GM19193 (cell line): ENCODE measurements around the gene FAF1.

Experiments used
- POLR2A ChIP-seq: IDR thresholded peaks from 4 replicates; pipeline ENCODE4 v1.6.1; 2011; ENCODE audit not compliant: insufficient read depth, insufficient read length; ENCODE audit errors: extremely low read depth

The FAF1 gene

GRCh38 chr1:50417946-50418599 lies 542.0 kb downstream of the FAF1 start:
- no peak for TF ChIP-seq POLR2A

GRCh38 chr1:50417507-50417906 lies 542.6 kb downstream of the FAF1 start:
- no peak for TF ChIP-seq POLR2A

GRCh38 chr1:50416553-50417453 lies 543.3 kb downstream of the FAF1 start:
- TF ChIP-seq POLR2A = no peak

GRCh38 chr1:50416150-50416527 lies 543.9 kb downstream of the FAF1 start:
- no peak for TF ChIP-seq POLR2A

DNA sequence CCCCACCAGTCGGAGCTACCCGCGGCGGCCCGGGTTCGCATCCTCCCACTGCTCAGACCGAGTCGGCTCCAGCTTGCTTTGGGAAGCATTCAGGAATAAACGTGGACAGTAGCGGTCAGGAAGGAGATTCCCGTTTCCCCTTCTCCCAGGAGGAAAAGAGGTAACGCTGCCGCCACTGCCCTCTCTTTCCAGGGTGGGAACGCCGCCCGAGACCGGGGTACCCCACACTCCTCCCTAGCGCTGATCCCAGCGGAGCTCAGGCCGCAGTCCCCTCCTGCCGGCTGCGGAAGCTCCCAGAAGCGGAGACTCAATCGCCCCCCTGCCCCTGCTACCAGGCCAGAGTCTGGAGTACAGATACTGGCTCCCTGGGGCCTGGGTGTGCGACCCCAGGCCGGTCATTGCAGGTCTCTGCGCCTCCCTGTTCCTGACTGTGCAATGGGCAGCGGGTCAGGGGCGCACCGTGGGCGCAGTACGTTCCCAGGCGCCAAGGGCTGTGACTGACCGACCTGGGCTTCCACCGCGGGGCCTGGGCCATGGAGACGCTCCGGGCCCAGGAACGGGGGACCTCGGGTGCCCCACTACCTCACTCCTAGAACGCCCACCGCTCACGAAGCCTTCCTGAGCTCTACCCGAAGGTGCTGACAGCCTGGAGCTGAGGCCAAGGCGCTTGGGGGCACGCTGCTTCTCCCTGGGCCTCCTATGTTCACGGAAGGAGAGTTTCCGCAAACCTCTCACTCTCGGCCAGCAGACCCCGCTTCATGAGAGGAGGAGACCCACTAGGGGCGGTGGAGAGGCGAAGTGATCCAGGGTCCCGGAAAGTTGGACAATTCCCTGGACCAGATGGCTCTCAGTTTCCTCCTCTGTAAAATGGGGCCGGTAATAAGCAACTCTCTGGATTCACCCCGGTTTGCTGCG lies 544.6 kb downstream of the FAF1 start:
- TF ChIP-seq POLR2A = no peak

- no peak for TF ChIP-seq POLR2A
Observed at GRCh38 chr1:50414853-50415234, 545.2 kb downstream of the FAF1 start.

DNA sequence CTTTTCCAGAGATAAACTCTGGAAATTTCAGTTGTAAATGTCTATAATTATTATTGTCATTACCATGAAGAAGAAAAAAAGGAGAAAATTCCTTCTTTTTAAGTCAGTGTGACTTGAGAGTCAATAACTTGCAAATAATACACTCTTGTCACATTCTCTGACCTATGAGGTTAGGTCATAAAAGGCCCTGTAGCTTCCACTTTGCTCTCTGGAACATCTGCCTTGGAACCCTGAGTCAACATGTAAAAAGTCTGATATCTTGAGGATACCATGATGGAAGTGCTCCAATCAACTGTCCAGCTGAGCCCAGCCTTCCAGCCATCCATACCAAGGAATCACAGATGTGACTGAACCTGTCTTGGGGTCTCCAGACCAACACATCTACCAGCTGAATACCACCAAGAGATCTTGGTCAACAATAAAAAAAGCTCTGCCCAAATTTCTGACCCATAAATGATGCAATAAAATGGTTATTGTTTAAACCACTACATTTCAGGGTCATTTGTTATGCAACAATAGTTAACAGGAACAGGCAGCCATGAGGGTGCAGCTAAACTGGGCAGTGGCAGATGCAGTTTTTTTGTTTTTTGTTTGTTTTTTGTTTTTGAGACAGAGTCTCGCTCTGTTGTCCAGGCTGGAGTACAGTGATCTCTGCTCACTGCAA lies 547.1 kb downstream of the FAF1 start:
- no peak for TF ChIP-seq POLR2A

DNA sequence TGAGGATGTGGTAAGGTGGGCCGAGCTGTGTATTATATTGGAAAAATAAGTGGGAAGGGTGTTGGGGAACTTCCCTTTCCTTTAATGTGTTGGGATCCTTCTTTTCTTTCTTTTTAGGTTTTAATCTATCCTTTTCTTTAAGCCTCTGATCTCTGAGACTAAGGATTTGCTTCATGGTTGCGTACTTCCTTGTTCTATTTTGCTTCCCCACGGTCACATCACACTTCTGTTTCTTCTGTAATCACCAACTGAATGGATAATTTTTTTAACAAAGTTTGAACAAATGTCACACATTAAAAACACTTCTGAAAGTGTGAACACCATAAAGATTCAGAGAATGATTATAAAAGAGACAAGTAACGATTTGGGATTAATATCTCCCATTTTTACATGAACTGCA lies 554.3 kb downstream of the FAF1 start:
- TF ChIP-seq POLR2A = no peak

DNA sequence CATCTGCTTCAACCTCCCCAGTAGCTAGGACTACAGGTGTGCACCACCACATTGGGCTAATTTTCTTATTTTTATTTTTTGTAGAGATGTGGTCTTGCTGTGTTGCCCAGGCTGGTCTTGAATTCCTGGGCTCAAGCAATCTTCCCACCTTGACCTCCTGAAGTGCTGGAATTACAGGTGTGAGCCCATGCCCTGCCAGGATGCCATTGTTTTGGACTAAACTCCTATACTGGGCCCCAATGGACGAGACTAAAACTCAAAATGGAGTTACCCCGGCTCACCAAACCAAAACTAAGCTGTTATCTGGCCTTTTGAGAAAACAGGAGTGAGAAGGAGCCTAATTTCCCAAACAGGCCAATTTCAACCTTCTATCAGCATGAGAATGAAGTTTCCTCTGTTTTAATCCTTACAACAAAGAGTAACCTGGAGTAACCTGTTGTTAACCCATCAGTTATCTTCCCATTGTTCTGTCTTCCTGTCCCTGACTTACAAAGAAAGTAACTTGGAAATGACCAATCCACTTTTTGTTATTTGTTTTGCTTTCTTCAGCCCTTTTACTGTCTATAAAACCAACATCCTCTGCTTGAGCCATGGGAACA lies 566.4 kb downstream of the FAF1 start:
- no peak for TF ChIP-seq POLR2A
